HAP-1 (cell line): ENCODE results near the gene MAD2L2.
A peak's percentile ranks its signal among the peaks of the same experiment; 100 is the strongest.

Source experiments
- DNase-seq, 2 experiments: peaks; one replicate each; pipeline ENCODE4 v3.0.0-alpha.2; 2016 to 2020; ENCODE audit warnings: low spot score in 2 of 2
- H3K27me3 ChIP-seq: fragments of 250-450 bp; sonication (Bioruptor Pico); 2 replicates; pipeline ENCODE4 v1.5.1; 2020; ENCODE audit warnings: low read depth, mild to moderate bottlenecking, moderate library complexity
- H3K36me3 ChIP-seq: fragments of 250-450 bp; sonication (Bioruptor Pico); replicated peaks from 2 replicates; pipeline ENCODE4 v1.5.1; 2020; ENCODE audit warnings: mild to moderate bottlenecking
- H3K4me1 ChIP-seq: fragments of 250-450 bp; sonication (Bioruptor Pico); 2 replicates; pipeline ENCODE4 v1.5.1; 2020; ENCODE audit warnings: mild to moderate bottlenecking
- H3K4me3 ChIP-seq: fragments of 250-450 bp; sonication (Bioruptor Pico); 2 replicates; pipeline ENCODE4 v1.5.1; 2020; ENCODE audit warnings: mild to moderate bottlenecking, moderate library complexity
- H3K9me3 ChIP-seq: fragments of 250-450 bp; sonication (Bioruptor Pico); 2 replicates; pipeline ENCODE4 v1.5.1; 2020; ENCODE audit warnings: mild to moderate bottlenecking, moderate library complexity
- in situ Hi-C: fragments of 300-500 bp; cut with MboI; formaldehyde crosslinking; loops from 3 replicates; pipeline ENCODE4 v1.14.3; 2020; ENCODE audit warnings: low sequenced_read_pairs, inconsistent platforms, mixed read lengths

The MAD2L2 gene

DNA sequence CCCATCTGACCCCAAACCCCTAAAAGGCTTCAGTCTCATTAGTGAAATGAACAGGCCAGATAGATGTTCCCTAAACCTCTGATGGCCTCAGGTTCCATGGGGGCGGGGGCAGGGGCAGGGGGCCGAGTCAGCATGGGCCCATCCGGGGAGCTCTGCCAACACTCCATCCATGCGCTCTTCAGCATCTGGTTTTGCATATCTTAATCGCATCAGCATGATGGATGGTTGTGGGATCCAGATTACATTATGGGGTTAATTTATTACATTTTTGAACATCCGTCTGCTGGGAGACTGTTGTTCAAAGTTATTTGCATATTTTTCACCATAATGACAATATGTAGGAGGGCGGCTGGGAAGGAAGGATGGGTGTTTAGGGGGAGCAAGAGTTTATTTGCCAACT is 3.1 kb upstream of the MAD2L2 start:
- no peaks in the 10 kb centered on the region for H3K9me3 ChIP-seq
- DNase-seq = peak in 1 of 2 experiments; percentile 26
- peaks cover 8% of the 10 kb centered on the region; the same call in 1 of the 2 replicates for H3K36me3 ChIP-seq
- H3K4me1 ChIP-seq = peaks cover 29% of the 10 kb centered on the region
- no peak overlapping the region for H3K4me3 ChIP-seq
- H3K27me3 ChIP-seq = no peaks in the 10 kb centered on the region
- in situ Hi-C loops = no loop called here

DNA sequence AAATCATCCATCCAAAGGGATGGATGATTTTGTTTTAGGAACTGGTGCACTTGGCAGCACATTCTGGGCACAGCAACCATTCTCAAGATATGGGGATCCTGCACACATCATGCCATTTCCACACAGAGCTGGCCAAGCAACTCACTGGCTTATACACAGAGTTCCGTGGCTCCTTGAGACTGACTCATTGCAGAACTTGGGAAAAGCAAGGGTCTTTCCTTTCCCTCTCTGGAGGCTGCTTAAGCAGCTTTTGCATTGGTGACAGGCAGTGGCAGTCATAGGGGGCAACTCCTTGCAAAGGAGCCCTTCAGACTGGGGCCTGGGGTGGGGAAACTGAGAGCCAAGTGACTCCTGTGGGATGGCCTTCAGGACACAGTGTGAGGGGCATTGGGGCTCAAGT is 1.9 kb upstream of the MAD2L2 start:
- Histone ChIP-seq H3K4me3 (no peak overlapping the region), H3K36me3 (peaks cover 14% of the 10 kb centered on the region), H3K9me3 (no peaks in the 10 kb centered on the region), H3K4me1 (peaks cover 28% of the 10 kb centered on the region), H3K27me3 (no peaks in the 10 kb centered on the region)
- in situ Hi-C loops = no loop called here
- no peak for DNase-seq

DNA sequence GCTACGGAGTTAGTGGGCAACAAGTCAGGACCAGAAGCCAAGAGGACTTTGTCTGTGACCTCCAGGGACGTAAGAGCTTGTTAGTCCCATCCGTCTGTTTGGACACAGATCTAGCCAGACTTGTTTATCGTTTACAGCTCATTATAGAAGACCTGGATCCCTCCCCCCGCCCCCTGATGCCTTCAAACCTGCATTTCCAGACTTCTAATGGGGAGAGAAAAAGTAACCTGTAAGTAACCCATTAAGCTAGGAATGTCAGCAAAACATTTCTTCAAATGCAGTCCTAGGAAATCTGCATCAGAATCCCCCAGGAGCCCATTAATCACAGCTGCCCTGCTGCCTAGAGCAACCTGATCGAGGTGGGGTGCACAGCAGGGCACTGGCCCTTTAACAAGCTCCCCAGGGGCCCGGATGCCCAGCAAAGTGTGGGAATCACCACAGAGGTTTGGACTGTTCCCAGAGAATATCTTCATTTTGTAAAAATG is 1.4 kb upstream of the MAD2L2 start:
- Histone ChIP-seq H3K4me1 (peaks cover 28% of the 10 kb centered on the region), H3K4me3 (no peak overlapping the region), H3K9me3 (no peaks in the 10 kb centered on the region), H3K36me3 (peaks cover 17% of the 10 kb centered on the region), H3K27me3 (no peaks in the 10 kb centered on the region)
- DNase-seq = peak; percentile 38 to 53
- in situ Hi-C loops = no loop called here

DNA sequence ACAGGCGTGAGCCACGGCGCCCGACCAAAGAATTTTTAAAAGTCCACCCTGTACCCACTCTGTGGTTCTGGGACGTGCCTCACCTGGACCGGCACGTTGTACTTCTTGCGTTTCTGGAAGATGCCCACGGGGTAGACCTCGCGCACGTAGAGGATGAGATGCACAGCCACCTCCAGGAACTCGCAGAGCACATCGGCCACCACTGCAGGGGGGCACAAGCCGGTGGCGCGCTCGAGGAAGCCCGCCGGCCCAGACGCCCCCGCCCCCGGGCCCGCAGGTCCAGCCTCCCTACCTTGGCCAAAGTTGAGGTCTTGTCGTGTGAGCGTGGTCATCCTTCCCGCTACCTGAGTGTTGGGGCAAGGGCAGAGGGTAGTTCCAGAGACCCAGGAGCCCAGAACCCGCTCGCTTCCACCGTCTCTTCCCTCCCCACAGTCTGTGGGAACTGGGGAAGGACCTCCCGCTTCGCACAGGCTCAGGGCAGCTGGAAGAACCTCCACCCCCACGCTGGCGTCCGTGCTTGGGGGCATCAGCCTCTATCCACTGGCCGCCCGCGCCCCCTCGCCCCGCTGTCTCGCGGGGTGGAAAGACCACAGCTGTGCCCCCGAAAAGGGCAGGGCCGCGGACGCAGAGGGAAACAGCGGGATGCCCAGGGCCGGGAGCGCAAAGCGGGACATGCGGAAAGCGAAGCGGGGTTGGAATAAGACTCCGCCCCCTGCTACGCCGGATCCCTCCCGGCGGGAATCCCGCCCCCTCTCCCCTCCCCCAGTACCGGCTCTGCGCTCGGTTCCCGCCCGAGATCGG is 478 bp downstream of the MAD2L2 start:
- peak overlapping the region; percentile 94 for H3K4me3 ChIP-seq
- no peaks in the 10 kb centered on the region for H3K27me3 ChIP-seq
- DNase-seq = no peak
- H3K4me1 ChIP-seq = peaks cover 28% of the 10 kb centered on the region
- H3K36me3 ChIP-seq = peaks cover 36% of the 10 kb centered on the region
- H3K9me3 ChIP-seq = no peaks in the 10 kb centered on the region
- in situ Hi-C loops = no loop called here

DNA sequence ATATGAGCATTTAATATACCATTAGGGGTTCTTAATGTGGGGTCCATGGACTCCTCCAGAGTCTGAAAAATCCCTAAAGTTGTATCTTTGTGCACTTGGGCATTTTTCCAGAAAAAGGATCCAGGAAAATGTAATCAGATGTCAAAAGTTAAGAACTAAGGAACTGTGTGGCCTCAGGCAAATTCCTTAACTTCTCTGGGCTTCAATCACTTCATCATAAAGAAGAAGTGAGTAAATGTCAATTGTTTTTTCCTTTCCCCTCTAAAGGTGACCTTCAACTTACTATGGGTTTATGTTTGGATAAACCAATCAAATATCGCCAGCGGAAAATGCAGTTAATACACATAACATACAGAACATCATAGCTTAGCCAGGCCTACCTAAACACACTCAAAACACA is 2.5 kb downstream of the MAD2L2 start:
- Histone ChIP-seq H3K4me3 (no peak overlapping the region), H3K27me3 (no peaks in the 10 kb centered on the region), H3K4me1 (peaks cover 23% of the 10 kb centered on the region), H3K36me3 (peaks cover 56% of the 10 kb centered on the region), H3K9me3 (no peaks in the 10 kb centered on the region)
- DNase-seq = no peak
- in situ Hi-C loops = no loop called here

DNA sequence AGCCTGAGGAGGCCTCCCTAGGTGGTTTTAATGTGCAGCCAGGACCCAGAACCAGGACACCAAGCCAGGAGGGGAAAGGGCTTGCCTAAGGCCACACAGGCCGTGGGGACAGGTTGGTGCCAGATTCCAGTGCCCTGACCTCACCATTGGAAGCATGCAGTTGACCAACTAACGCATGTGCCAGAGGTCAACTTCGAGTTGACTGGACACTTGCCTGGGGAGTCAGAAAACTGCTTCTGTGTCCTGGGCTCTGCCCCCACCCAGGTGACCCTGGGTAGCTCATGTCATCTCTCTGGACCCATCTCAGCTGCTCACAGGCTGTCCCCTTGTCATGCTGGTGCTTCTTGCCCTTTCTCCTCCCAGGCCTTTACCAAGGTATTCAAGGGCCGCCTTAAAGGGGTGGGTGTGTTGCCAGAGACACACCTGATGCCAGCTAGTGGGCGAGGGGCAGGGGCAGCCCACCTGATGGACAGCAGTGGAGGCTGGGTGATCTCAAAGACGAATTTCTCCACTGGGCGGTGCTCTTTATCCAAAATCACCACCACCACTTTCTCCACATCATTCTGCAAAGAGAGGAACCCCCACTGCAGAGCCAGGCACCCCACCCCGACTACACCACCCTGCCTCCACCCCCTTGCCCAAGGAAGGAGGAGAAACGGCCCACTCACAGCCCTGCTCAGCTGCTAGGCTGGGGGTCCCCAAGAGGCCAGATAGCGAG is 4.4 kb downstream of the MAD2L2 start:
- peaks cover 8% of the 10 kb centered on the region for H3K4me1 ChIP-seq
- no peaks in the 10 kb centered on the region for H3K9me3 ChIP-seq
- peaks cover 75% of the 10 kb centered on the region for H3K36me3 ChIP-seq
- DNase-seq = no peak
- H3K4me3 ChIP-seq = no peak overlapping the region
- H3K27me3 ChIP-seq = no peaks in the 10 kb centered on the region
- in situ Hi-C loops = no loop called here

DNA sequence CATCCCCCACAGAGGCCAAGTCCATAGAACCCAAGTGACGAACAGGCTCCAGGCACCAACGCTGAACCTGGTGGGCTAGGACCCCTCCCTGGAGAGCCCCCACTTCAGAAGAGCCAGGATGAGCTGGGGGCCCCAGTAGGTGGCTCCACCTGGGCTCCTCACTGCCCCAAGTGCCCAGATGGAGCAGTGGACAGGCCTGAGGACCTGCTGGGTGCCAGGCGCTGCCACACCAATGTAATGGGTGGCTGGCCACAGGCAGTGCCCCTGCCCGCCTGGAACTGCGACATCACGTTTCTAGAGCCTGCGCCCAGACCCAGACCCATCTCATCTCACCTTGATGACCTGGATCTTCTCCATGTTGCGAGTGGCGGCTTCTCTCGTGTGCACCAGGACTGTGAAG is 5.6 kb downstream of the MAD2L2 start:
- Histone ChIP-seq H3K4me1 (peaks cover 6% of the 10 kb centered on the region), H3K27me3 (no peaks in the 10 kb centered on the region), H3K4me3 (no peak overlapping the region), H3K9me3 (no peaks in the 10 kb centered on the region), H3K36me3 (peaks cover 79% of the 10 kb centered on the region)
- in situ Hi-C loops = no loop called here
- no peak for DNase-seq

DNA sequence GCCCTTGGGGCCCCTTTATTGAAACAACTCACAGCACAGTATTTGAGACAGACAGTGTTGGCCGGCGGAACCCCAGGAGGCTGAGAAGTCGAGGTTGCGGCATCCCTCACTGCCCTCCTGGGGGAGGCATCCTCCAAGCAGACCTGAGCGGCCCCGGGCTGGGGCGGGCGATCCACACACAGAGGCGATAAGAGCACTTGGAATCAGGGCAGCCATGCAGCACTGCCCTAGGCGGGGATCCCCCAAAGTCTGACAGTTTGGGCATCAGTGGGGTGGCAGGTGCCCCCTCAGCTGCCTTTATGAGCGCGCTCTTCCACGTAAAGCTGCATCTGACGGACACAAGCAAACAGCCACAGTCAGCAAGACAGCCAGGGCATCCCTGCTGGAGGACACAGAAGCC is 6.5 kb downstream of the MAD2L2 start:
- Histone ChIP-seq H3K4me3 (no peak overlapping the region), H3K36me3 (peaks cover 78% of the 10 kb centered on the region)

DNA sequence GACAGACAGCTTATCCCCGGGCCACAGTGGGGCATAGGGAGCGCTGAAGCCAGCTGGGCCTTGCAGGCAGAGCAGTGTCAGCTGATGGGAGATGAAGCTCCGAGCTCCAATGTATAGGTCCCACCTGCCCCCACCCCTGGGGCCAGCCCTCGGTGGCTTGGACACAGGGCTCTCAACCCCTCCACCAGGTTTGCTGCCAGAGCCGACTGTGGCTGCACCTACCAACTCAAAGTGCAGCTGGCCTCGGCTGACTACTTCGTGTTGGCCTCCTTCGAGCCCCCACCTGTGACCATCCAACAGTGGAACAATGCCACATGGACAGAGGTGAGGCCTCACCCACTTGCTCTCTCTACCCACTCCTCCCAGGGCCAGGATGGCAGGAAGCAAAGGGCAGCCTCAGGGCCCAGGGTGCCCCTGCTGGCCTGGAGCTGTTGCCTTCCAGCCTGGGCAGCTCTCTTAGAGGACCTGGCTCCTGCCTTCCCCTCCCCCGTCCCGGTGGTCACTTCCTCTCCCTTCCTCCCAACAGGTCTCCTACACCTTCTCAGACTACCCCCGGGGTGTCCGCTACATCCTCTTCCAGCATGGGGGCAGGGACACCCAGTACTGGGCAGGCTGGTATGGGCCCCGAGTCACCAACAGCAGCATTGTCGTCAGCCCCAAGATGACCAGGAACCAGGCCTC is 7.7 kb downstream of the MAD2L2 start:
- in situ Hi-C loops = no loop called here
- H3K36me3 ChIP-seq = peaks cover 69% of the 10 kb centered on the region
- no peaks in the 10 kb centered on the region for H3K27me3 ChIP-seq
- no peak overlapping the region for H3K4me3 ChIP-seq
- no peak for DNase-seq
- no peaks in the 10 kb centered on the region for H3K4me1 ChIP-seq
- H3K9me3 ChIP-seq = no peaks in the 10 kb centered on the region

More for the DNA sequence above, 6.5 kb downstream of the MAD2L2 start:
- Histone ChIP-seq H3K27me3 (no peaks in the 10 kb centered on the region), H3K4me1 (peaks cover 6% of the 10 kb centered on the region), H3K9me3 (no peaks in the 10 kb centered on the region)
- in situ Hi-C loops = no loop called here
- DNase-seq = no peak

DNA sequence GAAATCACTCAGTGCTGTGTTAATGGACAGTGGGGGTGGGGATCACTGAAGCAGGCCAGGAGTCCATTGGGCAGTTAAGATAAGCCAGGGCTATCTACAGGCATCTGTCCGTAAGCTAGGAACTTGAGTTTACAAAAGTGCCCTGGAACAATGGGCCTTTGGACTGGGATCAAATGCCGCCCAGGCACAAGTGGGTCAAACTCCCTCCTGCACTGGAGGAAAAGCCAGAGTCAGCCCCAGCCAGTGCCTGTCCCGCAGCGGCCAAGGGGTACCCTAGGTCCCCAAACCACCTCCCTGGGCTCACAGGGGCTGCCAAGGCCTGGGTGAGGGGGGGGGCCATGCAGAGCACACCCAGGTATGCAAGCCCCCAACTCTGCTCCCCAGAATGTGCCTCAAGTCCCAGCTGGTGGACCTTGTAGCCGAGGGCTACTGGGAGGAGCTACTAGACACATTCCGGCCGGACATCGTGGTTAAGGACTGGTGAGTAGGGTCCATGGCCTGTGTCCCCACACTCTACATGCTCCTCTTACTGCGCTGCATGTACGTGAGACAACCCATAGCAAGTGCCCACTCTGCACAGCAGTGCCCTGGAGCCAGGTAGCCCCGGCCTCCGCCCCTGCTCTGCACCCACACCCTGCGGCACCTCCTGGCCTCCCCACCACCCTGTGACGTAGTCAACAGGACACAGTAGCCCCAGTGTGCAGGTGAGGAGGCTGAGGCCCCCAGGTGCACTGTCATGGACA is 9.2 kb downstream of the MAD2L2 start:
- no peaks in the 10 kb centered on the region for H3K27me3 ChIP-seq
- no peaks in the 10 kb centered on the region for H3K9me3 ChIP-seq
- peaks cover 59% of the 10 kb centered on the region for H3K36me3 ChIP-seq
- no peak for DNase-seq
- in situ Hi-C loops = no loop called here
- H3K4me3 ChIP-seq = no peak overlapping the region
- no peaks in the 10 kb centered on the region for H3K4me1 ChIP-seq

DNA sequence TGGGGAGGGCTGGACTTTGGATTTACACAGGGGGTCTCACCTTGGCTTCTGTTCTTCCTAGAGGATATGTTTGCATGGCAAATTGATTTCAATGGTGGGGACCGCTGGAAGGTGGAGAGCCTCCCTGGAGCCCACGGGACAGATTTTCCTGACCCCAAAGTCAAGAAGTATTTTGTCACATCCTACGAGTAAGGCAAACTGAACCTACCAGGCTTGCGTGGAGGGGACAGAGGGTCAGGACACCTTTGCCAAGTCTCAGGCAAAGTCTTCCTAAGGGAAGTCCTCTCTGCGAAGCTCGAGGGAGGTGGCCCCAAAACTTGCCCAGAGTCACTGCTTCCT is 9.8 kb downstream of the MAD2L2 start:
- DNase-seq = no peak
- in situ Hi-C loops = no loop called here
- Histone ChIP-seq H3K4me1 (no peaks in the 10 kb centered on the region), H3K9me3 (no peaks in the 10 kb centered on the region), H3K4me3 (no peak overlapping the region), H3K36me3 (peaks cover 54% of the 10 kb centered on the region), H3K27me3 (no peaks in the 10 kb centered on the region)

DNA sequence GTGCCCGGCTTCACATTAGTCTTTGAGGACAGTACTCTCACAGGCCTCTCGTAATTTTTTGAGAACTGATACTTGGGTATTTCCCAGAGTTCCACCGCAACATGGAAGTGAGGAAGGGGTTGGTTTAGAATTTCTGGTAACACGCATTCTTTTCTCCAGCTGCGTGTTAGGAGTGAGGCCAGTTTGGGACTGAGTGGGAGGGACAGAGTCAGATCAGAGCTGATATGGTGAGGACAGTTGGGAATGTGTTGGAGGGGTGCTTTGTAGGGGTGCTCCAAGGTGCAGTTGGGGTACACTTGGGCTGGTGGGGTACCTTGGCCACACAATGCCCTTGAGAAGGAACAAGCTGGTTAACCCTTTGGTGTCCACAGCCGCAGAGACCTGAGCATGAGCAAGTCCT is 10.2 kb downstream of the MAD2L2 start:
- peaks cover 50% of the 10 kb centered on the region for H3K36me3 ChIP-seq
- in situ Hi-C loops = no loop called here

DNA sequence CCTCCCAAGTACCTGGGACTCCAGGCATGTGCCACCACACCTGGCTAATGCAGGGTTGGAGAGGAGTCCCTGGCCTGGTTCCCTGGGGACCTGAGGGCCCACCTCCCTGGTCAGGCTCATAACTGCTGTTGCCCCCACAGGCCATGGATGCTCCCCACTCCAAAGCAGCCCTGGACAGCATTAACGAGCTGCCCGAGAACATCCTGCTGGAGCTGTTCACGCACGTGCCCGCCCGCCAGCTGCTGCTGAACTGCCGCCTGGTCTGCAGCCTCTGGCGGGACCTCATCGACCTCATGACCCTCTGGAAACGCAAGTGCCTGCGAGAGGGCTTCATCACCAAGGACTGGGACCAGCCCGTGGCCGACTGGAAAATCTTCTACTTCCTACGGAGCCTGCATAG is 12.4 kb downstream of the MAD2L2 start:
- peaks cover 27% of the 10 kb centered on the region for H3K36me3 ChIP-seq
- in situ Hi-C loops = no loop called here
- no peak overlapping the region for H3K4me3 ChIP-seq
- no peaks in the 10 kb centered on the region for H3K9me3 ChIP-seq
- peaks cover 8% of the 10 kb centered on the region; the same call in 1 of the 2 replicates for H3K4me1 ChIP-seq
- DNase-seq = no peak
- no peaks in the 10 kb centered on the region for H3K27me3 ChIP-seq

More for the DNA sequence above, 10.2 kb downstream of the MAD2L2 start:
- Histone ChIP-seq H3K4me1 (no peaks in the 10 kb centered on the region), H3K9me3 (no peaks in the 10 kb centered on the region), H3K4me3 (no peak overlapping the region), H3K27me3 (no peaks in the 10 kb centered on the region)
- DNase-seq = no peak
